ENCODE measurements around the gene CAND2.

DNA sequence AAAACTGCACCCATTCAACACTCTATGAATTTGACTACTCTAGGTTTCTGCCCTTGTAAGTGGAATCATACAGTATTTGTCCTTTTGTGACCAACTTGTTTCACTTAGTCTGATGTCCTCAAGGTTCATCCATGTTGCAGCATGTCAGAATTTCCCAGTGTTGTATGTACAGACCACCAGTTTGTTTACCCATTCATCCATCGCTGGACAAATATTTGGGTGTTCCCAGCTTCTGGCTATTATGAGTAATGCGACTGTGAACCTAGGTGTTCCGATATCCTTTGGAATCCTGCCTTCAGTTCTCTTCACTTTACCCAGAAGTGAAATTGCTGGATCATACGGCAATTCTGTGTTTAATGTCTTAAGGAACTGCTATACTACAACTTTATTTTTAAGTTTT, 32.3 kb downstream of the CAND2 start:
- TF ChIP-seq, protein P1, sequence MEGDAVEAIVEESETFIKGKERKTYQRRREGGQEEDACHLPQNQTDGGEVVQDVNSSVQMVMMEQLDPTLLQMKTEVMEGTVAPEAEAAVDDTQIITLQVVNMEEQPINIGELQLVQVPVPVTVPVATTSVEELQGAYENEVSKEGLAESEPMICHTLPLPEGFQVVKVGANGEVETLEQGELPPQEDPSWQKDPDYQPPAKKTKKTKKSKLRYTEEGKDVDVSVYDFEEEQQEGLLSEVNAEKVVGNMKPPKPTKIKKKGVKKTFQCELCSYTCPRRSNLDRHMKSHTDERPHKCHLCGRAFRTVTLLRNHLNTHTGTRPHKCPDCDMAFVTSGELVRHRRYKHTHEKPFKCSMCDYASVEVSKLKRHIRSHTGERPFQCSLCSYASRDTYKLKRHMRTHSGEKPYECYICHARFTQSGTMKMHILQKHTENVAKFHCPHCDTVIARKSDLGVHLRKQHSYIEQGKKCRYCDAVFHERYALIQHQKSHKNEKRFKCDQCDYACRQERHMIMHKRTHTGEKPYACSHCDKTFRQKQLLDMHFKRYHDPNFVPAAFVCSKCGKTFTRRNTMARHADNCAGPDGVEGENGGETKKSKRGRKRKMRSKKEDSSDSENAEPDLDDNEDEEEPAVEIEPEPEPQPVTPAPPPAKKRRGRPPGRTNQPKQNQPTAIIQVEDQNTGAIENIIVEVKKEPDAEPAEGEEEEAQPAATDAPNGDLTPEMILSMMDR (IDR thresholded peaks at IDR 0.05): no peak
- TF ChIP-seq POLR2A (IDR thresholded peaks at IDR 0.05): no peak
